C1 segment of cervical spinal cord (tissue), 14 donors: ENCODE measurements around the gene HCN2.
"Not testable (repeated sequence)": the region's sequence is repeated elsewhere in the genome, so short reads cannot be mapped to it uniquely, and the experiment has no call there.

Experiments used
- DNase-seq, 14 donors: peaks; one replicate each; lab custom pipeline; 2025; lab: John Stamatoyannopoulos, UW

The HCN2 gene

DNA sequence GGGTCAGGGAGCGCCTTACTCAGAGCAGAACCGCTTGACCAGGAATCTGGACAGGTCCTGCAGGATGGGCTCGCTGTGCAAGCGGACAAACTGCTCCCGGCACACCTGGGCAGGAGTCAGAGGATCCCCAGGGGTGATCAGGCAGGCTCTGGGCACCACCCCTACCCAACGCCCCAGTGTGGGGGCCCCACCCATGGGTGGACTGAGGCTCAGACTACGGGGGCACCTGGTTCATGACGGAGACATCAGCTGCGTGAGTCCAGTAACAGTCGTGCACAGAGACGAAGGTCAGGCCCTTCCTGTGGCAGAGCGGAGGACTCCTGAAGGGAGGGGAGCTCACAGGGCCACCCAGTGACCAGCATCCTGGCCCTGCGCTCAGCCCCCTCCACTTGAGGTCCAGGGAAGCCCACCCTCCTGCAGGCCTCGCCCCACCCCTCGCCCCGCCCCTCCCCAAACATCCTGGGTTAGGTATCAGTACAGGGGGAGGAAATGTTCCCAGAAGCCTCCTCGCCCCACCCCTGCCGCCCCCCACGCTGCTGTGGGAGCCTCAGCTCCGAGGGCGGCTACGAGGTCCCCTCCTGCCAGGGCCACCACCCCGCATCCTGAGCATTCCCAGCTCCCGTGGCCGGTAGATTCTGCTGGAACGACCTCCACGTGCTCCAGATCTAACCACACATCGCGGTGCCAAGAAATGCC is 28.0 kb downstream of the HCN2 start:
- DNase-seq: no peak

DNA sequence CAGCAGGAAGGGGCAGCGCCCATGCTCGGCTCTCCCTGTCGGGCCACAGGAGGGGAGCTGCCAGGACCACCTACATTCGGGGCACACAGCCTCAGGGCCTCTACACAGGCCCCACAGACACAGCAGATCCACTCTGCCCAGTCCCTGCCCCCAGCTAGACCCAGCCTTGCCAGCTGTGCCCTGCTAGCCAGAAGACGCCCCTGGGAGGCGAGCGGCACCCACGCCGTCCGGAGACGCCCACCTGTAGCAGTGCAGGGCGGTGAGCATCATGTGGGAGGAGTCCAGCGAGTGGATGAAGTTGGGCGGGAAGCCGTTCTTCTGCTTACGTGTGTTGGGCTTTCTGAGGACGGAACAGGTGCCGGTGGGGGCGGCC is 28.6 kb downstream of the HCN2 start:
- DNase-seq: no peak

GRCh38 chr19:618674-619285 is 29.1 kb downstream of the HCN2 start:
- no peak for DNase-seq

GRCh38 chr19:619286-620002 is 29.8 kb downstream of the HCN2 start:
- DNase-seq: no peak

DNA sequence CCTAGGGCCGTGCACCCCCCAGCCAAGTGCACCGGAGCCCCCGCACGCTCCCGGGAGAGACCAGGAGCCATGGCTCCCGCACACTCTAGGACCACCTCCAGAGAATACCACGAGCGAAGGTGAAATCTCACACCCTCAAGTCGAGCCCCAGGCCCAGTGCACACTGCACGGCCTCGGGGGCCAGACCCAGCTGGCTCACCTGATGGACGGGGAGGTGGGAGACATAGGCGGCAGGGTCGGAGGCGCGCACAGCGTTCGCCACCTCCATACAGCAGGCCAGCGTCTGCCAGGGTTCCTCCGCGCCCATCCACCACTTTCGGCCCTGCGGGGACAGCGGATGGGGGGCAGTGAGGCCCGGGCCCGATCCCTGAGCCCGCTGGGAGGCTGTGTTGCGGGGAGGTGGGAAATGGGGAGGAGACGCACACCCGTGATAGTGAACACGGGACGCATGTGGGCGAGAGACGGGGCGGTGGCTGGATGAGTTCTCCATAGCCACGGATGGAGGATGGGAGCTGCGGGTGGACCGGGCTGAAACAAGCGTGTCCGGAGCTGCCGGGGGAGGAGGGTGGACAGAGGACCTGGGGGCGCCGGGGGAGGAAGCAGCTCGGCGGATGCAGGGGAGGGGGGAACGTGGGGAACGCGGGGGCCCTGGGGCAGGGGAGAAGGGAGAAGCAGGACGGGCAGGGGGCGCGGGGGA is 30.6 kb downstream of the HCN2 start:
- DNase-seq: no peak

DNA sequence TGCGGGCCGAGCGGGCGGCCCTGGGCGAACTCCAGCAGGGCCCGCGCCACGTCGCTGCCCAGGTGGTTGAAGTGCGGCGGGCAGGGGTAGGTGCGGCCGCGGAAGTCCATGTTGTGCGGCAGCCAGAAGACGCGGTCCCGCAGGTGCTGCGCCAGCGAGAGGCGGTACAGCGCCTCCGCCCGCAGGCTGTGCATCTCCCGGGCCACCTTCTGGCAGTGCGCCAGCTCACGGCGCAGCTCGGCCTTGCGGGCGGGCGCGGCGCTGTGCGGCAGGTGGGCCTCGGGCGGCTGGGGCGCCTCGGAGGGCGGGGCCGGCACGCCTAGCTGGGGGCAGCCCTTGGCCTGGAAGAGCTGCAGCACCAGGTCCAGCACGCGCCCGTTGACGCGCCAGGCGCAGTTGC is 31.5 kb downstream of the HCN2 start:
- DNase-seq: not testable (repeated sequence)

- DNase-seq: no peak
Observed at GRCh38 chr19:621819-622218, 32.1 kb downstream of the HCN2 start.

GRCh38 chr19:622666-623065 is 33.0 kb downstream of the HCN2 start:
- DNase-seq: no peak

- DNase-seq: no peak
Observed at GRCh38 chr19:623175-623916, 33.7 kb downstream of the HCN2 start.

DNA sequence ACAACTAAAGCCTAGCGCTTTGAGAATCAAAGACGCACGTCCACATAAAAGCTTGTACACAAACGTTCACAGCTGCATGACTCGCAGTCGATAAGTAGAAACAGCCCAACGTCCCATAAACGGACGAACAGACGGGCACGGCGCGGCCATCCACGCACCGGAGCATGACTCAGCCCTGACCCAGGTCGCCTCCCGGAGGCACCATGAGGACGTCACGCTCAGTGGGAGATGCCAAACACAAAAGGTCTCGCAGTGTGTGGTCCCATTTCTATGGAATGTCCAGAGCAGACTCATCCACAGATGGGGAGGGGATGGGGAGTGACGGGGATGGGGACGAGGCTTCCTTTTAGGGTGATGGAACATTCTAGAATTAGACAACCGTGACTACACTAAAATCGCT is 34.3 kb downstream of the HCN2 start:
- no peak for DNase-seq

GRCh38 chr19:624433-625109 is 34.9 kb downstream of the HCN2 start:
- DNase-seq: no peak

DNA sequence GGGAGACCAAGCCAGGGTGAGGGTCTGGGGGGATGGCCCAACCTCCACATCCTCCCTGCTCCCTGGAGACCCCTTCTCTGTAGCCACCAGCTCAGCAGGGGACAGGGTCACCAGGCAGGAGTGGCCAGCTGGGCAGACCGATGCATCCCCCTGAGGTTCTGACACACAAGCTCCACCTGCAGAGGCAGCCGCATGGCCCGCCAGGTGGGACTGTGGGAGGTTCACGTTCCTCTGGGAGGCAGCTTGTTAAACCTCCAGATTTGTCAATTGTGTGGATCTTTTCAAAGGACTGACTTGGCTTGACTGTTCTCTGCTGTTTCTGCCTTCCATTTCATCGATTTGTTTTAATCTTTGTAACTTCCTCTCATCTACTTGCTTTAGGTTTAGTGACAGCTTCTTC is 35.6 kb downstream of the HCN2 start:
- no peak for DNase-seq

DNA sequence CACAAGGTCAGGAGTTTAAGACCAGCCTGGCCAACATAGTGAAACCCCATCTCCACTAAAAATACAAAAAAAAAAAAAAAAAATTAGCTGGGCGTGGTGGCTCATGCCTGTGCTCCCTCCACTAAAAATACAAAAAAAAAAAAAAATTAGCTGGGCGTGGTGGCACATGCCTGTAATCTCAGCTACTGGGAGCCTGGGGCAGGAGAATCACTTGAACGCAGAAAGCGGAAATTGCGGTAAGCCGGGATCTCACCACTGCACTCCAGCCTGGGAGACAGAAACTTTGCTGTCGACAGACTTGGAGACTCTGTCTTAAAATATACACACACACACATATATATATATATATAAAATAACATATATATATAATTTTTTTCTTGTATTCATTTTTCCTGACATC is 36.9 kb downstream of the HCN2 start:
- DNase-seq: not testable (repeated sequence)

DNA sequence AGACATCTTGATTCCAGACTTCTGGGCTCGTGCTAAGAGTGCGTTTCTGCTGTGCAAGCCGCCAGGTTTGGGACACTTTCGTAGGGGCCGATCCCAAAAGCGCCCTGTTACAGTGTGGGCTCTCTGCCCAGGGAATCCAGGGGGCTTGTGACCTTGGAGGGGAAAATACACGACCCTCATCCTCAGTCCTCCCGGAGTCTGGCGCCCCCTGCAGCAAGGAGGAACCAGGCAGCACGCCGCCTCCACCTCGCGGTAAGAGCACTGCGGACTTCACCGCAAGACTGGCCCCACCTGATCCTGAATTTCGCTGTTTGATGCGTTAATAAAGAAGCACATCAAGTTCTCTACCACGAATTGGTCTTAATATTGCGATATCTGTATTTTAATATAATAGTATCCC is 38.5 kb downstream of the HCN2 start:
- no peak for DNase-seq

- DNase-seq: not testable (repeated sequence)
Observed at GRCh38 chr19:629515-629914, 39.8 kb downstream of the HCN2 start.

GRCh38 chr19:629961-630714 is 40.5 kb downstream of the HCN2 start:
- no peak for DNase-seq

GRCh38 chr19:632579-633067 is 42.9 kb downstream of the HCN2 start:
- no peak for DNase-seq

- DNase-seq: peak; percentile 79 to 96 (median 94)
Observed at GRCh38 chr19:633068-633785, 43.5 kb downstream of the HCN2 start, which contains the start of gene POLRMT. TSS of gene POLRMT (minus strand) at chr19:633537. CDS start at chr19:633512, 25 bp downstream.
